HG02970 (cell line): Measurements from ENCODE around the gene TXNDC17.
A peak's percentile ranks its signal among the peaks of the same experiment; 100 is the strongest.
"Not testable (repeated sequence)": the region's sequence is repeated elsewhere in the genome, so short reads cannot be mapped to it uniquely, and the experiment has no call there.

ENCODE experiments used
- ATAC-seq: cut with Tn5 transposase; IDR thresholded peaks from one replicate; pipeline ENCODE4 v1.9.1; 2021; ENCODE audit warnings: mild to moderate bottlenecking, moderate library complexity, moderate number of reproducible peaks; ENCODE audit not compliant: unreplicated experiment, low FRiP score

TXNDC17 gene

DNA sequence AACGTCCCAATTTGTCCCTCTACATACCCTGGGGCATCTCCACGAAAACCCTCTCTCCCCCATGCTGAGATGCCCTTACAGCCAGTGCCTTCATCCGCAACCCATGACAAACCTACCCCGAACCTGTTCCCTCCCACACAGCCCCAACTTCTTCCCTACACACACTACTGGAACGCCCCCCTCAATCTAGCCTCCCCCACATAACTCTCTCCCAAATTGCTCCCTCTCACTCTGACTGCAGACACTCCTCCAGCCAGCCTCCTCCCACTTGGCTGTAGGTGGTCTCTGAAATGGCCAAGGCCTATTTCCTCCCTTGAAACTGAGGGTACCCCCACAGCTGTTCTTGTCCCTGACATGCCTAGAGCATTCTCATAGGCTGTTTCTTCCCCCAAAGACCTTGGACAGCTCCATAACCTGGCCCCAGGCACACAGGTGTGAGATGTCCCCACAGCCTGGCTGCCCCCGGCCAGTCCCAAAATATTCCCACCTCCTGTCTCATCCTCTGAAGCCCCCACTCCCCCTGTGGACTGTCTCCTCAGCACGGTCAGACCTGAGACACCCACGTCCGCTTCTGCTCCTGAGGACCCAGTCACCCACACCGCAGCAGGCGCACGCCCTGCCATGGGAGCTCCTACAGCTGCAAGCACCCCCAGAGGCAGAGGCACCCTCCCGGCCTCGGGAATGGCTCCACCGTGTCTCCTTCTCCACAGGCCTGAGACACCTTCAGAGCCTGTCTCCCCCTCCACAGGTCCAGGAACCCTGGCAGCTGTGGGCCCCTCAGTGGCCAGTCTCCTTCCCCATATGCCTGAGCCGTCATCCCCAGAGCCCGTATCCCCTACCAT is 4.0 kb upstream of the TXNDC17 start:
- ATAC-seq: no peak

DNA sequence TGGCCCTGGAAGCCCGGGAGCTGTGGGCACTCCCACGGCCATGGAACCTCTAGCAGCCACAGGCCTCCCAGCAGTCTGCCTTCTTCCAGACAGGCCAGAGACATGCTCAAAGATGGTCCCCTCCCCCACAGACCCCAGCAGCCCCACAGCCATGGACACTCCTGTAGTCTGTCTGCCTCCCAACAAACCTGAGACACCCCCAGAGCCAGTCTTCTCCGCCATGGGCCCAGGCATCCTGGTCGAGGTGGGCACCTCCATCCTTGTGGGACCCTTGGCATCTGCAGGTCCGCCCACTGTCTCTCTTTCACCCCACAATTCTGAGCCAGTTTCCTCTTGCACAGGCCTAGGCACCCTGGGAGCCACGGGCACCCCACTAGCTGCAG is 3.4 kb upstream of the TXNDC17 start:
- no peak for ATAC-seq

DNA sequence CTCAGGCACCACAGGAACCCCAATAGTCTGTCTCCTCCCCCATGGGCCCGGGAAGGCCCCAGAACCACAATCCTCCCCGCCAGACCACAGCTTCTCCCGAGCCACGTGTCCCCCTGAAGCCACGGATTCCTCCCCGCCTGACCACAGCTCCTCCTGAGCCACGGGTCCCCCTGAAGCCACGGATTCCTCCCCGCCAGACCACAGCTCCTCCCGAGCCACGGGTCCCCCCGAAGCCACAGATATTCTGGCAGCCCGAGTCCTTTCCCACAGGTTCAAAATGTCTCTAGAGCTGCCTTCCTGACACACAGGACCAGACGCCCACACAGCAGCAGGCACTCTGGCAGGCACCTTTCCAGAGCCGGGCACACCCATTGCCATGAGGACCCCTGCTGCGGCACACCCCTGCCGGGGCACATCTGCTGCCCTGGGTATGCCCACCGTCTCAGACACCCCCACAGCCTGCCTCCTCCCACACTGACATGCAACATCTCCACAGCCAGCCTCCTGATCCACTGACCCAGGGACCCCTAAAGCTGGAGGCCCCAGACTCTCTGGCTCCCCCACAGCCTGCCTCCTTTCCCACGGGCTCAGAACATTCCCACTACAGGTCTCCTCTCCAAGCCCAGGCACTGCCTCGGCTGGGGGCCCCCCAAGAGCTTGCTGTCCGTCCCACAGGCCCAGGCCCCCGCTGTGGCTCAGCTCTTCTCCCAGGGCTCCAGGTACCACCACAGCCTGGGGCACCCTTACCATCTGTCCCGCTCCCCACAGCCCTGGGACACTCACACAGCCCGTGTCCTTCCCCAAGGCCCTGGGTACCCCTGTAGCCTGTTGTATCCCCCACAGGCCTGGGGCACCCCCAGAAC is 2.6 kb upstream of the TXNDC17 start:
- no peak for ATAC-seq

DNA sequence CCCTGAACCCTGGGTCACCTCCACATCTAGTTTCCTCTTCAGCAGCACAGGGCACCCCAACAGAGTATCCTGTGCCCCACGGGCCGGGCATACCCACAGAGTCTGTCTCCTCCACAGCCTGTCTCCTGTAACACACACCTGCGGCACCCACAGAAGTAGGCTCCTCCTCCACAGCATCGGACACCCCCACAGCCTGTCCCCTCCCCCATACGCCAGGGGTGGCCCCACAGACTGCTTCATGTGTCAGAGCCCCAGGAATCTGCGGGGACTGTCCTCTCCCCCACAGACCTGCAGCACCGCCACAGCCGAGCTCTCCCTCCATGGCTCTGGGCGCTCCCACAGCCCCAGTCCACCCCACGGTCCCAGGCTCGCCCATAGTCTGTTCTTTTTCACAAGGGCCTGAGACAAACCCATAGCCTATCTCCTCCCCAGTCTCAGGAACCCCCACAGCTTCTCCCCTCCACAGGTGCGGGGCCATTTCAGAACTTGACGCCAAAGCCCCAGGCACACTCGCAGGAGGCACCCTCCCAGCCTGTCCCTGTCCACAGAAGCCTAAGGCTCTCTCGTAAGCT is 1.8 kb upstream of the TXNDC17 start:
- no peak for ATAC-seq

DNA sequence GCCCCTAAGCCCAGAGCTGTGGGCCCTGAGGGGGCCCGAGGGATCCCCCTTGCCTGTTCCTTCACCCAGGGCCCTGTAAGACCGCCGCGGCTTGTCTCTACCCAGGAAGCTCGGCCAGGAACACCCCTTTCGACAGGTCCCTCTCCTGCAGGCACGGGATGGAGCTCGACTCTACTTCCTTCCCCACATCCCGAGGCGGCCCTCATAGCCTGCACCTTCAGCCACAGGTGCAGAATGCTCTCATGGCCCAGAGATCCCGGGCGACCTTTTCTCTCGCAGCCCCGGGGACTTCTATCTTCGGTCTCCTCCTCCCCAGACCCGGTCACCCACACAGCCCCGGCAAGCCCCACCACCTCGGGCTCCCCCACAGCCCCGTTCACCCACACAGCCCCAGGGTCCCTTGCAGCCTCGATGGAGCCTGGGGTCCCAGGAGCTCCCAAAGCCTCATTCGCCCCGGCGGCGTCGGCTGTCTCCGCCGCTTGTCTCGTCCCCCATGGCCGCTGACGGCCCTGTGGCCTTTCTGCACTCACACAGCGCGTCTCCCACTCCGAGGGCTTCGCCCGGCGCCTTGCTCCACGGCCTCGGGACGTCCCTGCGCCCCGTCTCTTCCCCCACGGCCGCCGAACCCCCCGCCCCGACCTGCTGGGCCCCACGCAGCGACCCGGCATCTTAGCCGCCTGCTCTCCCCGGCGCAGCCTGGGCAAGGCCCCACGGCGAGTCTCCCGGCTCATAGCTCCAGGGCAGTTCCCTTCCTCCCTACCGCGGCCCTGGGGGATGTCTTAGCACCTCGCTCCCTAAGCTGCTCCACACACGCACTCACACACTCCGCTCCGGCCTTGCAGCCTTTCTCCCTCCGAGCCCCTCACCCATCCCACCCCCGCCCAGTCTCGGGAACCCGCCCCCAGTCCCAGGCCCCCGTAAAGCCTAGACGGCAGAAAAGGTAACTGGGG is 999 bp upstream of the TXNDC17 start:
- no peak for ATAC-seq

DNA sequence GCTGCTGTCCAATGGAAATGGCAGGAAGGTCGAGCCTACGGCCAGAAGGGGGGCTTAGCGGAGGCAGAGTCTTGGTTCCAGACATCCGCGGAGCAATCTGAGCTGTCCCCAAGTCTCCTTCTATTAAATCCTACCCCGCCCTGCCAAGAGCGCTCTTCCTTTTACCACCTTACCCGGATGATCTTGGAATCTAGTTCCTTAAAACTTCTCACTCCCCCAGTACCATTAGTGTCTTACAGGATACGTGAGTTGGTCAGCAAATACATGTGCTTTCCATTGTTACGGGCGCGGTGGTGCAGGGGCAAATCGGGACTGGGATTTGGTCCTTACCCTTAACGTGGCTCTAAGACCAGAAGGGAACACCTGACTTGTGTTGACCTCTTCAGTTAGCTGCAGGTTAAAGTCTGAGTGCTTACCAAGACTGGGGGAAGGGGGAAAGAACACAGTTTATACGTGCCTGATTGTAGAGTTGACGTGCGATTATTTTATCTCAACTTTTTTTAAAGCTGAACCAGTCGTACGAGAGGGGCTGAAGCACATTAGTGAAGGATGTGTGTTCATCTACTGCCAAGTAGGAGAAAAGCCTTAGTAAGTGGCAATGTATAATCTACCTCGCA is 495 bp downstream of the TXNDC17 start:
- no peak for ATAC-seq

DNA sequence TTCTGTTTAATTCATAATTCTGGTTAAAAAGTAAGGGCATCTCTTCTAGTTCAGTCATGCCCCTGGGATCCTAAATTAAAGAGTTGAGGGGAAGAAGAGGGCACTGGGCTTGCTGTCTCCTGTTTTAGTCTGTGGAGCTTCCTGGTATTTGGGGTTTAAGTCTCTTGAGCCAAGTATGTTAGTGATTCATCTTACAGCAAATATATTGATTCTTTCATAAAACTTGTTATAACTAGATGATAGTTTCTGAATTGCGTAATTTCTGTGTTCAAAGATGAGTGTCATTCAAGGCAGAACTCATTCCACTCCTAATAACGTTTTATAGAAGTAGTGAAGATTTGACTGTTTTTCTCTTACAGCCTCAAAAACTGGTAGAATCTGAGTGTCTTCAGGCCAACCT is 1.7 kb downstream of the TXNDC17 start:
- ATAC-seq: no peak

DNA sequence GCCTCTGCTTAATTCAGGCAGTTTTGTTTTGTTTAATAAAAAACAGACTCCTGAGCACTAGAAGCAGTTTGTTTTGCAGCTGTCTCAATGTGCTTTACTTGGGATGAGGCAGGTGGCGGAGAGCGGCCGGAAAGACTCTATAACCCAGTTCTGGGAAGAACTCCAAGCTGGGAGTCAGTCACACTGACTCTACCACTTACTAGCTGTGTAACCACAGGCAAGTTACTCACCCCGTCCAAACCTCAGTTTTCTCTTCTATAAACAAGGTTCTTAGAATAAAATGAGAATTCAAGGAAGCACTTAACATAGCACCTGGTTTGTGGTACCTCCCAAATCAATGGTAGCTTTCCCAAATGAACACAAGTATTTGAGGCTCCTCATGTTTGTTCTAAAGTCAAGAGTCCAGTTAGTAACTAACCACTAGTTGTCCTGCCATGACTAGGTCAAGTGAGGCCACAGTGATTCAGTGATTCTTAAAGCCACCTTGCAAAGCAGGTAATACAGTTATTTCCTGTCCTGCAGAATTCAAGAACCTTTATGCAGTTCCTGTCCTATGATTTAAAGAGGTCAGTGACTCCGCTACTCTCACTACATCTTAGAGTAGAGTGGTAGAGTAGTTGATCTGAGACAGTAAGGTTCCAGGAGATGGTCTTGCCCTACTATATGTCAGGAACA is 2.7 kb downstream of the TXNDC17 start:
- no peak for ATAC-seq

DNA sequence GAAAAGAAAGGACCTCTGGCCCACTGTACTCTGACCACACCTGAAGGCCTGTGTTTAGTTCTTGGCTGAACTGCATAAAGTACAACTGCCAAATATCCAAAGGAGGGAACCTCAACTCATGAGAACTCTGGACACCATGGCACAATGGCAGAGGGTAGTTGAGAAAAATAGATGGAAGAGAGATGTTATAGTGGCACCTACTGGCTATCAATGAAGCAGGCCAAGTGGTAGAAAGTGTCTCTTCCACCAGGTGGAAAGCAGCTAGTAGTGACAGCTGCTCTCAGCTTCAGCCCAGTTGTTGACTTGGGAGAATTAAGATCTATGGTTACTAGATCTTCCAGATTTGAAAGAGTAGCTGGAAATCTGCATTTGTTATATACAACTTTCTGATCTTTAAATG is 7.3 kb downstream of the TXNDC17 start:
- ATAC-seq: no peak

DNA sequence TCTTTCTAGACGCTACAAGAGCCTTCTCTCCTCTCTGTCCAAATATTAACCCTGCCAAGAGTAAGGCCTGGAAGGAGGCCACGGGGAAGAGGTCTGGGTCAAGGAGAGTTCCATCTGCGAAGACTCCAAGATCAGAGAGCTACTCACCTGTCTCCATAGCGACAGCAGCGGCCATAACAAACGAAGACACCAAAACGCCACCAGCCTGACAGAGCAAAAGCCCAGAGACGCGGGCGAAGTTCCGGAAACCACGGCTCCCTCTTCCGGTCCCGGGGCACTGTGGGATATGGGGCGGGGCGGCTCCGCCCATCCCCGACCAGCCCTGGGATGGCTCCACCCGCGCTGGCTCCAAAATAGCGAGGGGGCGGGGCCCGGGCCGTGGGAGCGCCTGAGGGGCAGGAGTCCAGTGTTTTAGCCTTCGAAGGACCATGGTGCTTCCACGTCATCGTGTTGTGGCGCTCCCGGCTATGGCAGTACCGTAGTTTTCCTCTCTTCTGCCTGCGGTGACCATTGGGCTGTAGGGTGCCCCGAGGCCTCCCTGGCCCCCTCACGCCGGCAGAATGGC is 10.6 kb downstream of the TXNDC17 start, which contains the start of the genes C17orf100 and MED31:
Gene C17orf100 (plus strand): TSS at position 409 of the 565 bp plus-strand sequence. CDS start 152 bp downstream, at position 561.
Gene MED31 (minus strand): TSS at position 252 of the 565 bp plus-strand sequence. CDS start 77 bp downstream, at position 175.
- peak; percentile 79 for ATAC-seq

DNA sequence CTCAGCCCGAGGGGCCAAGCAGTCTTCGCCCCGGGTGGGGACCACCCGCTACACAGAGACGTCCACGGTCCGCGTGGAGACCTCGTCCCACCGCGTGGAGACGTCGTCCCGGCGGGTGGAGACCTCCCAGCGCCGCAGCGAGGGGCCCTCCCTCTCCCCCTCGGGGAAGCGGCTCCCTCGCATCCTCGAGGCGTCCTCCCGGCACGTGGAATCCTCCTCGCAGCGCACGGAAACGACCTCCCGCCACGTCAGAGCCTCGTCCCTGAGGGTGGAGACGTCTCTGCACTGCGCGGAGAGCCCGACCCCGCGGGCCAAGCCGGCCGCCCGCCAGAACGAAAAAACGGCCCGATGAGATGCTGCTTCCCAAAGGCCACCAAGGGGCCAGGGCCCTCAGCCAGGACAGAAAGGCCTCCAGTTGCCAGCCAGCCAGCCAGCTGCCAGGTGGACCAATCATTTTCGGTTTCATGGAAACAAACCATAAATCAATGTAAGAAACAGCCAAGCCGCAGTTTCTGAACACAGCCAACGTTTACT is 11.1 kb downstream of the TXNDC17 start:
- peak; percentile 2 for ATAC-seq

DNA sequence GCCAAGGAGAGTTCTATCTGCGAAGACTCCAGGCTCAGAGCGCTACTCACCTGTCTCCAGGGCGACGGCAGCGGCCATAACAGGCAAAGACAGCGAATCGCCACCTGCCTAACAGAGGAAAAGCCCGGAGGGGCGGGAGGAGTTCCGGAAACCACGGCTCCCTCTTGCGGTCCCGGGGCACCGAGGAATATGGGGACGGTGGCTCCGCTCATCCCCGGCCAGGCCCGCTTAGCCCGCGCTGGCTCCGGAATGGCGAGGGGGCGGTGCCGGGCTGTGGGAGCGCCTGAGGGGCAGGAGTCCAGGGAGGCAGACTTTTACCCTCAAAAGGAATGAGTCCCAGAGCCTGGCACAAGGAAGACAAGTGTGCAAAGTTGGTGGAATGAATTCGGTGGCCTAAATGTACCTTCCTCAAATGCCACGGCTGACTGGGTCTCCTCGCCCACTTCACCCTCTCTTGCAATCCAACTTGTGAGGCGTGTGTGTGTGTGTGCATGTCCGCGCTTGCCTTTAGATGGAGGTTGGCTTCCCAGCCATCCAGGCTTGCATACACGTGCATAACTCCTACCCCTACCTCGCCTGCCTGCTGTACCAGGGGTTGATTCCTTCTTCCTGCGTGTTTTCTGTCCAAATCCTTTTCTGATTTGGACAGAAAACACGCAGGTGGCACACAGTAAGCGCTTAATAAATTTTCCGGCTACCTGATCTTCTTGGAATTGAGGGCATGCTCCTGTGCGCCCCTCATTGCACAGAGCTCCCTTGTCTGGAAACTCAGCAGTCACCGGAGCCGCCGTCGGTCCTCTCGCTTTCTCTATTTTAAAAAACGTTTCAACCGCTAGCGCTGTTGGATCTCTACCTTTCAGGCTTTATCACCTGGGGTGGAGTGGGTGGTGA is 14.2 kb downstream of the TXNDC17 start:
- no peak for ATAC-seq

DNA sequence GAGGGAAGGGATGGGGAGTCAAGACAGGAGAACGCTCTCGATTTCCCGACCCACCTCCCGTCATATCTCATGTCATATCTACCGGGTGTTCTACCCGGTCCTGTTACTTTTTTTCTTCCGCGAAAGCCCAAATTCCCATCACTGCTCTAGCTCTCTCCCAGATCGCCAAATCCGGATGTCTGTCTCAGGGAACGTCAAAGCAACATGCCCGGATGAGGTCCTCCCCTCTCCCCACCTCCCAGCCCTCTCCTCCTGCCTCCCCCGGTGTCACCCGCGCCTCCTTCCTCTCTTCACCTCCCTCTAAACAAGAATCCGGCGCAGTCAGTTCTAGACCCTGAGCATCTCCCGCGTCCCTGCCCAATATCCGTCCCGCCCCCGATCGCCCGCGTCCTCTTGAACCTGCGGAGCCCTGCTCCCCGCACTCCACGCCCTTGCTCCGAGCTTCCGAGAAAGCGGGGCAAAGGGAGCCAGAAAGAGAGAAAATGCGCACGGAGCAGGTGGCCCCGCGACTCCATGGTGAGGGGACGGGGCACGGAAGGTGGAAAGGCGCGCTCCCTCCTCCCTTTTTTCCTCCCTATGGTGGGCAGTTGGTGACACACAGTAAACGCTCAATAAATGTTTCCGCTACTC is 15.0 kb downstream of the TXNDC17 start:
- not testable (repeated sequence) for ATAC-seq

DNA sequence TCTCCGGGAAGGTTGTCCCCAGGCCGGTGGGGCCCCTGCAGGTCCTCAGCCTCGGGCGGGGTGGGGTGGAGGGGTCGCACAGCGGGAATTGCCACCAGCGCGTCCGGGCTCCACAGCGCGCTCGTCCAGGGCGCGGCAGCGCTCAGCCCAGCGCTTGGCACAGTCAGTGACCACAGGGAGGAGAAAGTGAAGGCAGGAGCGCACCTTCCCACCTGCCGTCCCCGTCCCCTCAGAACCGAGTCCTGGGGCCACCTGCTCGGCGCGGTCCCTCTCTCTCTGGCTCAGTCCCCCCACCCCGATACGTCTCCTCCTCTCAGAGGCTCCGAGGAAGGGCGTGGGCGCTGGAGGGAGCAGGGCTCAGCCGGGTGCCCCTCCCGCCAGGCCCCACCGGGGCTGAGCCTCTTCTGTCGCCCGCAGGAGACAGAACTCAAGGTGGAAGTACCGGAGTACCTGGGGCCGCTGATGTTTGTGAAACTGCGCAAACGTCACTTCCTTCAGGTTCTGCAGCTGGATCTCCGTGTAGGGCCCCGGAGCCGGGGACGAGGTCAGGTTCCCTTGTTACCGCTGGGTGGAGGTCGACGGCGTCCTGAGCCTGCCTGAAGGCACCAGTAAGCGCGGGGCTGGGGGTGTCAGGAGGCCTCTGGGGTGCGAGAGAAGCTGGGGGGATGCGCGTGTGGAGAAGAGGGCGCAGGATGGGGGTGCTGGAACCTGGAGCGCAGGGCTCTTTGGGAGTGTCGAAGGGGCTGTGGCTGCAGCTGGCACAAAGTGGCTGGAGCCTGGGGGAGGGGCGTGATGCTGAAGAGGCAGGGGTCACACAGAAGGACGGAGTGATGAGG is 16.2 kb downstream of the TXNDC17 start:
- not testable (repeated sequence) for ATAC-seq

DNA sequence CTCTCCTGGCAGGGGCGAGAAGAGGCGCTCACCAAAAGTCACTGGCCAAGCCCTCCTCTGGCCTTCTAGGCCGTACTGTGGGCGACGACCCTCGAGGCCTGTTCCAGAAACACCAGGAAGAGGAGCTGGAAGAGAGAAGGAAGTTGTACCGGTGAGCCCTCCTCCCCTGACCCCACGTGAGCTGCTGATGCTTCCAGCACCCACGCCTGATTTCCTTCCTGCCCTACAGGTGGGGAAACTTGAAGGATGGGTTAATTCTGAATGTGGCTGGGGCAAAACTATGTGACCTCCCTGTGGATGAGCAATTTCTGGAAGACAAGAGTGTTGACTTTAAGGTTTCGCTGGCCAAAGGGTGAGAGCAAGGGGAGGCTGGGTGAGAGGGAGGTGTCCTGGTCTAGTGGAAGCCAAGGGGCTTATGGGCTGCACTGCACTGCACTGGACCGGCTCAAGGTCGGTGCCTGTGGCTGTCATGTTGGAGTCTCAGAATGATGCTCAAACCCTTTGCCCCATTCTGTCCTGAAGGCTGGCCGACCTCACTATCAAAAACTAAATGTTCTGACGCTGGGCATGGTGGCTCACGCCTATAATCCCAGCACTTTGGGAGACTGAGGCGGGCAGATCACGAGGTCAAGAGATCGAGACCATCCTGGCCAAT is 16.9 kb downstream of the TXNDC17 start:
- ATAC-seq: no peak
